ENCODE results near the gene NBPF1. TPM values are rescaled to one million over a fixed set of nuclear protein-coding genes. Genes with fewer than 3 reads are reported as not detected.
"Not testable (repeated sequence)": the region's sequence is repeated elsewhere in the genome, so short reads cannot be mapped to it uniquely, and the experiment has no call there.

The NBPF1 gene
- total RNA-seq, 1 donor from 2014 or later, result 83.8 TPM

DNA sequence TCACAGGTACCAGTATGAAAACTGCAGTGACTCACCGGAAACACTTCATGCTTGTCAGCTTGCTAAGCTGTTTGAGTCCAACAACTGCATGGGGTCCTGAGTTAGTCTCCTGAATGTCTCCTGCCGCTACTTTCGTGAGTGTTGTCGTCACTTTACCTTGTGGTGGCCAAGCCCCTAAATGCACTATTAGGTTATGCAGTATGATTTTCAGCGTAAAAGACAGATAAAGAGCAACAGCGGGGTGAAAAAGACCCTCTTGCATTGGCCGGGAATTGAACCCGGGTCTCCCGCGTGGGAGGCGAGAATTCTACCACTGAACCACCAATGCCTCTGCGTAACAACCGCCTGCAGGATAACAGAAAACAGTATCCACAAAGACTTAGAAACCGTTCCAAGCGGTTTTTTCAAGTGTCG, 67.7 kb downstream of the NBPF1 start:
- DNase-seq, result not testable (repeated sequence)

DNA sequence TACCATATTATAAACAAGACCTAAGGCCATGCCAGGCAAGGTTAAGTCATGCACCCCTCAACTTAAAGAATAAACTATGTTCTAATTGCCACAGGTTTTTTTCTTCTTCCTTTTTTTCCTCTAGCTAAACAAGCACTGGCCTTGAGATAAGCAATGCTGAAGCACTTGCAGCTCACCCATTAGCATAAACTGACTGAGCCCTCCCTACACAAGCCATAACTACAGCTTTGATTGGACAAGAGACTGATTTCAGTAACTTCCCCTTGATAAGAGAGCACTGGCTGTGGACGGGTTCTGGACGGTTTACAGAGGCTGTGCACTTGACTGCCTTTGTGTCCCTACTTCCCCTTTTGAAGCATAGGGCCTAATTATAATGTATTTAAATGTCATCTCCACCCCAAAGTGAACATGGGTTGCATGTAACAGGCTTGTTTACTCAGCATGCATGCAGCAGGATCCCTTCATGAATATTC, 72.9 kb downstream of the NBPF1 start:
- DNase-seq, result not testable (repeated sequence)

DNA sequence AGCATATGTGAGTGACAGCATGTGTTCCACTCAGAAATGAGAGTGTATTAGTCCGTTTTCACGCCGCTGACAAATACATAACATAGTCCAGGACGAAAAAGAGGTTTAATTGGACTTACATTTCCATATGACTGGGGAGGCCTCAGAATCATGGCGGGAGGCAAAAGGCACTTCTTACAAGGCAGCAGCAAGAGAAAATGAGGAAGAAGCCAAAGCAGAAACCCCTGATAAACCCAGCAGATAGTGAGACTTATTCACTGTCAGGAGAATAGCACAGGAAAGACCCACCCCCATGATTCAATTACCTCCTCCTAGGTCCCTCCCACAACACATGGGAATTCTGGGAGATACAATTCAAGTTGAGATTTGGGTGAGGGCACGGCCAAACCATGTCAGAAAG, 75.8 kb downstream of the NBPF1 start:
- not testable (repeated sequence) for DNase-seq

DNA sequence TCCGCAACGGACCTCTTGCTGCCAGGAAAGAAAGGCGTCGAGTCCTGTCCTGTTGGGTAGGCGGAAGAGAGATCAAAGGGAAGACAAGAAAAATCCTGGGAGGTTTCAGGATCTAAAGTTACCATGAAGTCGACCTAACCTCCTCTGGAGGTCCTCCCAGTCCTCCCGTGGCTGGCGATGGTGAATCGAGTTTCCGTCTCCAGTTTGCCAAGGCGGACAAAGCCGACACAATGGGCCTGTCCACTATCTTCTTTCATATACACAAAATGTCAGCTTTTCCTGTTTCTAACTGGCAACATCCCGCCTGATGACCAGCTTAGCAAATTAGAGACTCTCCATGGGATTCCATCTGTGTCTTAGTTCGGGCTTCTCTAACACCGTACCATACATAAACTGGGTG, 76.6 kb downstream of the NBPF1 start:
- DNase-seq, result not testable (repeated sequence)

DNA sequence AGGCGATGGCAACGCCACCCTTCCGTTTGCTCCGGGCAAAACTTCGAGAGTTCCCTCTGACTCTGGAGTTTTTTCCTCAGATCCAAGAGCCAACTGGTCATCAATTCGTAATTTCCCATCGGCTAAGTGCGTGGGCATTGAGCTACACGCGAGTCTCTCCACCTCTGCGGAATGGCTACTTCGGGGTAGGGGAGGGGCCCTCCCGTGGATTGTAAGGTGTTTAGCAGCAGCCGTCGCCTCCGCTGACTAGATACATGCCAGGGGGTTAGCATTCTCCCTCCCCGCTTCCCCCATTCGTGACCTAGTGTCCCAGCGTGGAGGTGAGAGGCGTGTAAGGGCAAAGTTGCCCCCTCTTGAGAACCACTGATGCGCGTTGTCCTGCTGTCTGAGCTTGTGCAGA, 77.5 kb downstream of the NBPF1 start:
- DNase-seq, result not testable (repeated sequence)

DNA sequence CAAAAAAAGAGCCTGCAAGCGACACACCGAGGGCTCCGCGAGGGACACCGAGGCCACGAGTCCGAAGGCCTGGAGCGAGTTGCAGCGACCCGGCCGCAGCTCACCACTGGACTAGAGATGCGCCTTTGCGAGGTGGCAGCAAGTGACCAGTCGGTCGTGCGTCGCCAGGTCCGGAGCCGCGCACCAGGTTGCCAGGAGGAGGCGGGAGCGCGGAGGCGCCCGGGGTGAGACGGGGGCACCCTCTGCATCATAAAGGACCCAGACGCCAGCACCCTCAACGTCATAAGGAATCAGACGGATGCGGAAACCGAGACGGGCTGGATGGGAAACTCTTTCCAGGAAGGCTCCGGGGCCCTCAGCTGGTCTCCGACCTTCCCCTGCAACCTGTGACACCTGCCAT, 77.9 kb downstream of the NBPF1 start:
- DNase-seq, result not testable (repeated sequence)

DNA sequence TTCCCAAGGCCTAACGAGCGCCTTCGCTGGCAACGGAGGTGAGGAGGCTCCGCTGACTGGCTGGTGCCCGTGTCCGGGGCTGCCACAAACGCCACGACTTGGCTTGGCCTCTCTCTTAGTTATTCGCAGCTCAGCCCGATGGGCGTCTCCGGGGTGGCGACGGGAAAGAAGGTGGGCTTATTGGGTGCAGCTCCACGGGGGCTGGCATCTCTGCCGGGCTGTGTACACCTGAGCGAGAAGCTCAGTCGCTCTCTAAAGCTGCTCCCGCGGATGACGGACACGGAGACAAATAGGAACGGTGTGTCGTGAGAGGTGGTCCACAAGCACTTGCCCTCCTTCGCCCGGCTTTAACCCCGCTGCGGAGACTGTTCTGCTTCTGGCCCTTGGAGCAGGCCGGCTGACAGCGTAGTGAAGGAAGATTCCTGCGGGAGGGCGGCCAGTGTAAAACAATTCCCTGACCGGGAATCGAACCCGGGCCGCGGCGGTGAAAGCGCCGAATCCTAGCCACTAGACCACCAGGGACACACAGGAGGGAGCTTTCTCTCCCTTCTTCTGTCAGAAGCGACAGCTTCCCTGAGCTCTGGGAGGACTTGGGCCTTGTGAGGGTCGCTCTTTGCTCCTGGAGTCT, 78.4 kb downstream of the NBPF1 start:
- not testable (repeated sequence) for DNase-seq

DNA sequence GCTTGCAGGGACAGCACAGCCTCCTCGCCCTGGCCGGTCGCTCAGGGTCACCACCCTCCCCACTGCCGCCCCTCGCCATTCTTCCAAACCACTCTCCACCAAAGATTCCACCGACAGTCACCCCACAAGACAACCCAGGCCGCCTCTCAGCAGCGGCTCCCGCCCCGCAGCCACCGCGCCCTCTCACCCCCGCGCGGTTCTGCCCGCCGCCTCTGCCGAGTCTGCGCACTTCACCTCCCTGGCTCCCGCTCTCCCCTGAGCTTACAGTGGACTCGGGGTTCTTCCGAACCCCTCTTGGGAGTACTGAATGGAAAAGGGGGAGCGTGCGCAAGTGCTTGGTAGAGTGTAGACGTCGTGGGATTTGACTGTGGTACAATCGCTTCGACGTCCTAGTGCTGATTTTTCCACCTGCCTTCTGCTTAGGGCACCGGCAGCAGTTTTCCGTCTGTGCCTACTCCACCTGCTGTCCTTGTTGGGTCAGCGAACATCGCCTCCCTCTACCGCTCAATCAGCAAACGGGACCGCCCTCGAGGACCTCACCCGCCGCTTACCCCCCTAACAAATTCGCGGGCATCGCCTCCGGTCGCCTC, 79.0 kb downstream of the NBPF1 start:
- not testable (repeated sequence) for DNase-seq

DNA sequence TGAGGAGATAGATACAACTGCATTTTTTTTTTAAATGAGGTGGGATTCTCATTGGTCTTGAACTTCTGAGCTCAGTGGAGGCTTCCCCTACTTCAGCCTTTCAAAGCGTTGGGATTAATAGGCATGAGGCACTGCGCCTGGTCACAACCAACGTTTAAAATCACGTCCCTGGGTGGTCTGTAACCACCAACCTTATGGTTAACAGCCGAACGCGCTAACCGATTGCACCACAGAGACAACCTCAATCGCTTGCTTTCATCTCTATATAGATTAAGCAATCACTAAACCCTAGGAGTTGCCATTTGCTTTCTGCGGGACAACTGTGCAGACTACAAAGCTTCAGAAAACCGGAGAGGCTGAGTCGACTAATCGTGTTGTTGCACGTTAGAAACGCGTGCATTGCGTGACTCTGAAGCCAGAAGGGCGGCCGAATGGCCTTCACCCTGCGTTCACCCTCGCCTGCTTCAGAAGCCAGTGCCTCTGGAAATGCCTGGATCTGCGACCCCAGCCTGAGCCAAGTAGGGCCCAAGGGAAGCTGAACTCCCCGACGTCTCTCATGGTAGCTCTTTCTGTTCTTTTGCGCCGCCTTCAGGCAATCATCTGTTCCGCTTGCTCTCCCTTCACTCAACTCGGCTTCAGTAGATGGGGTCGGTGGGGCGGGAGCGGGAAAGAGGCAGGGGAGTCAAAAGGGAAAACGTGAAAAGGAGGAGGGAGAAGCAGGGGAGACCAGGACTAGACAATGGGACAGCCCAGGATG, 81.0 kb downstream of the NBPF1 start:
- DNase-seq, result peak; percentile 10

DNA sequence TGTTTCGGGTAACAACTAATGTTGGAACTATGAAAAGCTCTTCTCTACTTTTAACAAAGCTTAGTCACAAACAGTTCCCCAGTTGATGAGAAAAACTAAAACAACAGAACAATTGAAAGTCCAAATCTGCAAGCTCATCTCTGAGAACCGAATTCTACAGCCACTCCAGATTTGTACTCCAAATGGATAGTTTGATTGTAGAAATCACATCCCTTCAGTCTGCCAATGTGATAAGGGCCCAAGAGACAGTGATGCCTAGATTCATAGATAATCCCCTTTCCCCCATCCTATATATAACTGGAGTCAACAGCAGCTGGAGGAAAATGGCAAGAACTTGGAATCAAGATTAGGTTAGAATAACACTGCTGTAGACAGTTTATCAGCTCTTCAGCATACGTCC, 85.0 kb downstream of the NBPF1 start:
- not testable (repeated sequence) for DNase-seq

DNA sequence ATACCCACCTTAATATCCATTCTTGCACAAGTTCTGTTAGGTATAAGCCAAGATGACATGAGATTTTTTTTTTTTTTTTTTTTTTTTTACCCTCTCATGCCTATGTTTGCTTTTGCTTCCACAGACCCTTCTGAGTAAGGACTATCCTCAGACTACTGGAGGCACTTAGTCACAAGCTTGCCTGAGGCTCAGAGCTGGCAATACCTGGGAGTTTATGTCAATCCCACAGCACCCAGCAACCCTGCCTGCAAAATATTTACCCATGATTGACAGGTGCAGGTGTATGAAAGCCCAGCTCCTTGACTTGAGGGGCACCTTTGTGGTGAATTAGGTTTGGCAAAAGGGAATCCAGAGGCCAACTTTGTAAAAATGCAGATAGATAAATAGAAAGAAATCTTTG, 87.6 kb downstream of the NBPF1 start:
- DNase-seq, result not testable (repeated sequence)

DNA sequence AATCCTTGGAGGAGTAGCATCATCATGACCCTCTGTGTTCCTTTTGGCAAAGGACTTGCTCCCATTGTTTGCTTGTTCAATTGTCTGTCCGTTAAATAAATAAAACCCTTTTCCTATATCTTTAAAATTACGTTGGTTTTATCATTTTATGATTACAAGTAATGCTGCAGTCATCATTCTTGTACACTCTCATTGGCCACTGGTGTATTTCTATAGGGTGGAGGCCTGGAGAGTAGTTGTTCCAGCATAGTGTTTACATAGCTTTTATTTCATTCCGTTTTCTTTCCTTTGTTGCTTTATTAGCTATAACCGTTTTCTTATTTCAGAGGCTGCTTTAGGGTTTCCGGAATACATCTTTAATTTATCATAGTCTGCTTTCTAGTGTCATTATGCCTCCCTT, 91.7 kb downstream of the NBPF1 start:
- DNase-seq, result not testable (repeated sequence)

DNA sequence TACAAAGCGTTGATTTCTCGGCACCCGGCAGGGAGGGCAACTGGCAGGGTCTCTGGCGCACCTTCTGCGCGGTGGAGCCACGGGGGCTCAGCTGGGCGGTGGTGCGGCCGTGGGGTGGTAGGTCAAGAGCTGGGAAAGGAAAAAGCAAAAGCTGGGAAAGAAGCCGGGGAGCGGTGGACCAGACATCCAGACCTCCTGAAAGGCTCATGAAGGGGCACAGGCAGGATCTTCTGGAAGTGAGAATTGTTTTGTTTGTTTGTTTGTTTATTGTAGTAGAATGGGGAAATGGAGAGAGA, 92.1 kb downstream of the NBPF1 start:
- DNase-seq, result no peak

DNA sequence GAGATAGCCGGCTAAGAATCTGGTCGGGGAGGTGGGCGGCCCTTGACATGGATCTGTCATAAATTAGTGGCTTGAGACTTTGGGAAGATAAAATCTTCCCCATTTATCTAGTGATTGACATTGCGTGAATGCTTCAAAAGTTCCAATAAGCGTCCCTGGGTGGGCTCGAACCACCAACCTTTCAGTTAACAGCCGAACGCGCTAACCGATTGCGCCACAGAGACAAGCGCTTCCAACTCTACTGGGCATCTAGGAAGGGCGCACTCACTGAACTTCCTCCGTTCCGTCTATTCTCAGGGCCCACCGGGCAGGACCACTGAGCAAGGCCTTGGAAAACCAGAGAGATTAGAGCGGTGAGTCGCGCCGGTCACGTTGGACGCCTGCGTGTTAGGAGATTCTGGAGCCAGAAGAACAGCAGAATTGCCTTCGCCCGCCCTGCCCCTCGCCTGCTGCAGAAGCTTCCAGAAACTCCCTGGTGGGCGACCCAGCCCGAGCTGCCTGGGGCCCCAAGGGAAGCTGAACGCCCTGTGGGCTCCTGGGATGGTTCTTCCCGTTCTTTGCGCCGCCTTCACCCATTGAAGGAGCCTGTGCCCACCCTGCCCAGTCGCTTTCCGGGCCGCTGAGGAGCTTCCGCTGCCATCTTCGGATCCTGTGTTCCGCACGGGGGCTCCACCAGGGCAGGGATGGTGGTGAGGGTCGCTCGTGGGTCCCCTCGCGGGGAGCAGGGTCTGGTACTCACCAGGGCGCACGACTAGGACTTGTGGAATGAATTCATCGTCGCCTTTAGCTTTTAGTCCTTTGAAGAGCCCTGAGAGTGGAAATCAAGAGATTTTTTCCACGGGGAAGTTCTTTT, 92.7 kb downstream of the NBPF1 start:
- not testable (repeated sequence) for DNase-seq

DNA sequence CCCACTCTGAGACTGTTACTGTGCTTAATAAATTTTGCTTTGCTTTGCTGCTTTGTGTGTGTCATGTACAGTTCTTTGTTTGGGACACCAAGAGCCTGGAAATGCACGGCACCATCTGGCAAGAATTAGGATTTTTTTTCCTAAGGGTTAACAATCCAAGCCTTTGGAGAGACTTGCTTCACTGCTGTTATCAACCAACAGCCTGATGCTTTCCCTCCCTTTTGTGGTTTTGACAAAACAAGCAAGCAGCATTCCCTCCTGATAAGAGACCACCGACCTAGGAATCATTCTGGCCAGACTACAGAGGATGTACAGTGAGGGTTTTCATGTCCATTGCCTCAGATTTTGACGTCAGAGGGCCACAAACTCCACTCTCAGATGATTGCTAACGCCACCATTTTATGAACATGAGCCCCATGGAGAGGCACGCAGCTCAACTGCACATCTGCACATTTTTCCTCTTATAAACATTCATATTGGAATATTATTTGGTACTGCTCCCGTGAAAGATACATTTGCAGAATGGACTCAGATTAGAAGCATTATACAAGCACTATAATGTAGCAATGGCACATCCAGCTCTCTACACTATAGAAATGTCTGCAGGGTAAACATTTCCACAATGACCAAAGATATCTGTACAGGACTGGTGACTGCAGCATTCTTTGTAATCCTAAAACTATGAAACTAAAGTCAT, 94.0 kb downstream of the NBPF1 start:
- DNase-seq, result not testable (repeated sequence)

DNA sequence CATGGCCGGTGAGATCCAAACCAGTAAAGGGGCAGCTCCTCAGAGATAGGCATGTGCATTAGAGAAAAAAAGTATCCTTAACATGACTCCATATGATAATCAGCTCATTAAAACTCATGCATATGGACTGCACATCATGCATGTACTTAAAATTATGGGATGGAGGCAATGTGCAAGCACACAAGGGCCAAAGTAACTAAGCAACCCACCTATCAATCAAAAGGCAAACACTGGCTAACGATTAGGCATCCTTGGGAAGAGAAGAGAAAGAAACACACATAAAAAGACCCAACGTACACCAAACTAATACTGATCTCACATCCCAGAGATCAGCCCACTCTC, 94.5 kb downstream of the NBPF1 start:
- DNase-seq, result not testable (repeated sequence)

DNA sequence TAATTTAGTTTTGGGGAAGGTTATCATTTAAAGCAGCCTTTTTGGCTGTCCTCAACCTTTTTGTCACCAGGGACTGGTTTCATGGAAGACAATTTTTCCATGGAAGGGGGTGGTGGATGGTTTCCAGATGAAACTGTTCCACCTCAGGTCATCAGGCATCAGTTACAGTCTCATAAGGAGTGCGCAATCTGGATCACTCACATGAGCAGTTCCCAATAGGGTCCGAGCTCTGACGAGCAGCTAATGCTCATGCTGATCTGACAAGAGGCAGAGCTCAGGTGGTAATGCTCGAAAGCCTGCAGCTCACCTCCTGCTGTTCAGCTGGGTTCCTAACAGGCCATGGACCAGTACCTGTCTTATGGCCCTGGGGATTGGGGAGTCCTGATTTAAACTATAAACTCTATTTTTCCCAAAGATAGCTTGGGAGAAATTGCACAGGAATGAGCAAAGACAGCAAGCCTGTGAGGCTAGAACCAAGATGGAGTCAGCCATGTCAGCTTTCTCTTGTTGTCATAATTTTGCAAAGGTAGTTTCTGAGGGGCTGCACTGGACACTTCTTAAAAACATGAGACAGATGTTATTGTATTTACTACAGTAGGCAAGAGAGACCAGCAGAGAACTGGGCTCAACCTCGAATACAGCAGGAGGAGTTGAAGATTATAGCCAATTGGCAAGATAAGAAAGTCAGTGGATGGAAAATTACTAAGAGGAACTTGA, 96.5 kb downstream of the NBPF1 start:
- not testable (repeated sequence) for DNase-seq

DNA sequence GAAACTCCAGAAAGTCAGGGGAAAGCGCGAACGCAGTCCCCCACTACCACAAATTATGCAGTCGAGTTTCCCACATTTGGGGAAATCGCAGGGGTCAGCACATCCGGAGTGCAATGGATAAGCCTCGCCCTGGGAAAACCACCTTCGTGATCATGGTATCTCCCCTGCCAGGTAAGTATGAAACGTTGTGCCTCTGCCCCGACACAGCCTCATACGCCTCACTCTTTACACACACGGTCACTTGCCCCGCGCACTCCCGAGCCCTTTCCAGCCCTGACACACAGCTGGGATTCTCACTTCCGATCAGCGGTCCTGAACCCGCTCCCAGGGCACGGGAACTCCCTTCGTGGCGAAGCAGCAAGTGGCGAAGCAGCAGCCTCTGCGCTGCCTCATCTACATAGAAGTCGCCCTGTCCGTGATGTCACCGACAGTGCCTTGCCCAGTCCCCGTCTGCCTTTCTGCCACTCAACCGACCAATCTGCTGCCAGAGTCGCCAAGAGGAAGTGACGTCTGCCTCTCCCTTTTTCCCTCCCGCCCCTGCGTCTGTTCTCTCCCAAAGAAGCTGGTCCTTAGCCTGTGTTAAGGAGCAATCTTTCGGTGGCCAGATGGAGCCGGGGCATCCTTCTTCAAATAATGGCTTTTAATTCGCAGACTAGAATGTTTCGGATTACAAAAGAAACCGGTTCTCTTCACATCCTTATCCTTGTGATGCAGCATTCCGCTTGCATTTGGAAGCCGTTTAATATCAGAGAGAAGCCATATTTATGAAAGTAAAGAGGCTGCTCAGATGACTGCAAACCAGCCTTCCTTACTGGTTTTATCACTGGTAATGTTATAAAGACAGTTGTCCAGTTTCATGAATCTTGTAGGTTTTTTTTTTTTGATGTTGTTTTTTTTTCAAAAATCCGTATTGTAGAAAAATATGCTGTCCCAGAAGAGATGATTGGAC, 99.0 kb downstream of the NBPF1 start, which contains the start of gene RNU1-1:
TSS of gene RNU1-1 (minus strand) at position 179 of the 949 bp plus-strand sequence.
- peak; percentile 83 for DNase-seq

DNA sequence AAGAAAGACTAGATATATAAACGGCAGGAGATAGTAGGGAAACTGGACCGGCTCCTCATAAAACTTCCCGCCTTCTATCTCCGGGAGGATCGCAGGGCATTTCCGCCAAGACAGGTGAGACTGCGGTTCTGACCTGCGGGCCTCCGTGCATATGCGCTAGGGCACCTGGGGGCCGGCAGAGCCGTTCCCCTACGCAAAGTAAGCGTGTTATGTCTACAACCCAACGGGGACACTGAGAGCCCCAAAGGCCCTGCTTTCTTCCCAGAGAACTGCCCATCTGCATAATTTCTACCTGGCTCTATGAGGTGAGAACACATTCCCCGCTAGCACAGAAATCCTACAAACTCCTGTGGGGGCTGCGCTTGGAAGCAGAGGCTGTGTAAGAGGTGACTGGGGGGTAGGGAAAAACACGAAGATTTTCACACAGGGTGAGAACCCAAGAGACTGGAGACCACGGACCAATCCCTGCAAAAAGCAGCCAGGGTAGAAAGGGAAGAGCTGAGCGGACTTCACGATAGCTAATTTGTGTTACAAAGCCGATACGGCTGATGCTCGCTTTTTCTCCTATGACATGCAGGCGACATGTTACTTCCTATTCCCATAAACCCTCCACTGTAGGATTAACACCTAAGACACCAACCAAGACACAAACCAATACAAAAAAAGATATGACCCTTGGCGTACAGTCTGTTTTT, 99.8 kb downstream of the NBPF1 start:
- peak; percentile 93 for DNase-seq
